ENCODE measurements around the gene MAPK11. TPM values are rescaled to one million over a fixed set of nuclear protein-coding genes. Genes with fewer than 3 reads are reported as not detected.

MAPK11 gene
- total and polyA plus RNA-seq, 4 donors: 8.3 to 15.3 (median 11.9) TPM

DNA sequence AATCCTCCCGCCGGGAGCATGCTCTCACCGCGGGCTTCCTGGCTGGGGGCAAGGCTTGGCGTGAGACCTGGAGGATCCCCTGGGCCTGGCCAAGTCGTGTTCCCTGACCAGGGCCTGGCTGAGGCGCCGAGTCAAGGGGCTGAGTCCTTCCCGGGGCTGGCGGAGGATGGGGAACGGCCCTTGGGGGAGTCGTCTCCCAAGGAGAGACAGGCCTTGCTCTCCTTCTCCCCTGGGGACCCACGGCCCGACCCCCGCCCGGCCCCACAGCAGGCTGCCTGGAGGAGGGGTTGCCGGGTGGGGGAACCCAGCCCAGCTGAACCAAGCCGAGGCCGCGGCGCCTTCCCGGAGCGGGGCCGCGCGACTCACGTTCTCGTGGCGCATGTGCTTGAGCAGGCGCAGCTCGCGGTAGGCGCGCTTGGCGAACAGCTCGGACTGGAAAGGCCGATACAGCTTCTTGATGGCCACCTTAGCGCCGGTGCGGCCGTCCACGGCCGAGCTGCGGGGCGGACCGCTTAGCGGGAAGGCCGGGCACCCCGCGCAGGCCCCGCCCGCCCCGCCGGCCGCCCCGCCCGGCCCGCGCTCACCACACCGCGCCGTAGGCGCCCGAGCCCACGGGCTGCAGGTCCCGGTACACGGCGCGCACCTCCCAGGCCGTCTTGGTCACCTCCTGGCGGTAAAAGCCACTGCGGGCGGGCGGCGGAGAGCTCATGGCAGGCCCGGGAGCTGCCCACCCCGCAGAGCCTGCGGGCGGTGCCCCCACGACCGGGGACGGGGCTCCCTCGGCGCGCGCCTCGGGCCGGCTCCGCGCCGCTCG, 9.2 kb downstream of the MAPK11 start:
- WGBS, 2 donors: 1% methylated on average over 45 to 92 of the region's 92 CpGs
- no peaks in the 10 kb centered on the region for H3K27me3 ChIP-seq (ENCODE audit: control insufficient read depth in 3 of 3, insufficient read depth in 3 of 3, low read length in 2 of 3)
- peak overlapping the region; percentile 72 for H3K4me3 ChIP-seq
- no peaks in the 10 kb centered on the region for H3K9me3 ChIP-seq (ENCODE audit: control insufficient read depth in 4 of 4, insufficient read depth in 3 of 4, low read length in 3 of 4)
- DNase-seq: peak; percentile 50 to 65 (median 59)
- peaks cover 0 to 16% (median 6%) of the 10 kb centered on the region in 5 donors for H3K4me1 ChIP-seq (ENCODE audit: control insufficient read depth in 5 of 5, insufficient read depth in 5 of 5, low read length in 5 of 5)
- TF ChIP-seq, protein P1, sequence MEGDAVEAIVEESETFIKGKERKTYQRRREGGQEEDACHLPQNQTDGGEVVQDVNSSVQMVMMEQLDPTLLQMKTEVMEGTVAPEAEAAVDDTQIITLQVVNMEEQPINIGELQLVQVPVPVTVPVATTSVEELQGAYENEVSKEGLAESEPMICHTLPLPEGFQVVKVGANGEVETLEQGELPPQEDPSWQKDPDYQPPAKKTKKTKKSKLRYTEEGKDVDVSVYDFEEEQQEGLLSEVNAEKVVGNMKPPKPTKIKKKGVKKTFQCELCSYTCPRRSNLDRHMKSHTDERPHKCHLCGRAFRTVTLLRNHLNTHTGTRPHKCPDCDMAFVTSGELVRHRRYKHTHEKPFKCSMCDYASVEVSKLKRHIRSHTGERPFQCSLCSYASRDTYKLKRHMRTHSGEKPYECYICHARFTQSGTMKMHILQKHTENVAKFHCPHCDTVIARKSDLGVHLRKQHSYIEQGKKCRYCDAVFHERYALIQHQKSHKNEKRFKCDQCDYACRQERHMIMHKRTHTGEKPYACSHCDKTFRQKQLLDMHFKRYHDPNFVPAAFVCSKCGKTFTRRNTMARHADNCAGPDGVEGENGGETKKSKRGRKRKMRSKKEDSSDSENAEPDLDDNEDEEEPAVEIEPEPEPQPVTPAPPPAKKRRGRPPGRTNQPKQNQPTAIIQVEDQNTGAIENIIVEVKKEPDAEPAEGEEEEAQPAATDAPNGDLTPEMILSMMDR (IDR thresholded peaks at IDR 0.05; ENCODE audit: control extremely low read depth, extremely low read depth): no peak
- no peak overlapping the region for H3K9ac ChIP-seq (ENCODE audit: insufficient read depth in 1 of 2, low read length in 2 of 2)
- peaks cover 0 to 3% (median 0%) of the 10 kb centered on the region in 4 donors for H3K36me3 ChIP-seq (ENCODE audit: control insufficient read depth in 4 of 4, insufficient read depth in 4 of 4, low read length in 4 of 4)
- H3K27ac ChIP-seq (ENCODE audit: low read depth in 1 of 2, low read length in 1 of 2): peak overlapping the region; percentile 49 to 61
- peak; percentile 14 for ATAC-seq (ENCODE audit: insufficient read depth, low FRiP score)

DNA sequence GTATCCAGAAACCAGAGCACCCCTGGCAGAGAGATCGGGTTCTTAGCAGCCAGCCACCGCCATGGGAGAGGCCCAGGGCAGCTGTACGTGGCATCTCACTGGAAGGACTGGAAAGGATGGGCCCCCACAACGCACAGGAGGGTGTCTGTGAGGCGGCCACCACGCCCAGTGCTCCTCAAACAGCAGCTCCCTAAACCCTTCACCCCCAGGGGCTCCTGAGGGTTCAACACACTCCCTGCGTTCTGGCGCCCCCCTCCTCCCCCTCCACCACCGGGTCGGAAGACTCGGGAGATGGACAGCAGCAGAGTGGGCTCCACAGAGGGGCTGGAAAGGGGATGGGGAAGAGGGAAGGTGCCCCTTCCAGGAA, 9.8 kb downstream of the MAPK11 start:
- TF ChIP-seq, protein P1 (IDR thresholded peaks at IDR 0.05; ENCODE audit: control extremely low read depth, extremely low read depth): no peak
- Histone ChIP-seq H3K9ac (ENCODE audit: insufficient read depth in 1 of 2, low read length in 2 of 2) (no peak overlapping the region), H3K27me3 (ENCODE audit: control insufficient read depth in 3 of 3, insufficient read depth in 3 of 3, low read length in 2 of 3) (no peaks in the 10 kb centered on the region), H3K36me3 (ENCODE audit: control insufficient read depth in 4 of 4, insufficient read depth in 4 of 4, low read length in 4 of 4) (peaks cover 0 to 3% (median 0%) of the 10 kb centered on the region in 4 donors), H3K4me1 (ENCODE audit: control insufficient read depth in 5 of 5, insufficient read depth in 5 of 5, low read length in 5 of 5) (peaks cover 0 to 16% (median 6%) of the 10 kb centered on the region in 5 donors), H3K9me3 (ENCODE audit: control insufficient read depth in 4 of 4, insufficient read depth in 3 of 4, low read length in 3 of 4) (no peaks in the 10 kb centered on the region), H3K4me3 (no peak overlapping the region), H3K27ac (ENCODE audit: low read depth in 1 of 2, low read length in 1 of 2) (no peak overlapping the region)
- no peak for DNase-seq
- no peak for ATAC-seq (ENCODE audit: insufficient read depth, low FRiP score)
- WGBS, 2 donors: 33 to 50% methylated on average over 8 to 11 of the region's 11 CpGs

- no peak overlapping the region for H3K4me3 ChIP-seq
- TF ChIP-seq, protein P1 (IDR thresholded peaks at IDR 0.05; ENCODE audit: control extremely low read depth, extremely low read depth): no peak
- no peaks in the 10 kb centered on the region for H3K27me3 ChIP-seq (ENCODE audit: control insufficient read depth in 3 of 3, insufficient read depth in 3 of 3, low read length in 2 of 3)
- DNase-seq: no peak
- H3K36me3 ChIP-seq (ENCODE audit: control insufficient read depth in 4 of 4, insufficient read depth in 4 of 4, low read length in 4 of 4): peaks cover 0 to 8% (median 3%) of the 10 kb centered on the region in 4 donors
- 93 to 95% methylated on average over 15 of the region's 15 CpGs for WGBS, 2 donors
- no peak for ATAC-seq (ENCODE audit: insufficient read depth, low FRiP score)
- no peak overlapping the region for H3K9ac ChIP-seq (ENCODE audit: insufficient read depth in 1 of 2, low read length in 2 of 2)
- peaks cover 0 to 16% (median 6%) of the 10 kb centered on the region in 5 donors for H3K4me1 ChIP-seq (ENCODE audit: control insufficient read depth in 5 of 5, insufficient read depth in 5 of 5, low read length in 5 of 5)
- no peaks in the 10 kb centered on the region for H3K9me3 ChIP-seq (ENCODE audit: control insufficient read depth in 4 of 4, insufficient read depth in 3 of 4, low read length in 3 of 4)
- H3K27ac ChIP-seq (ENCODE audit: low read depth in 1 of 2, low read length in 1 of 2): no peak overlapping the region
Measured at GRCh38 chr22:50259302-50259701, 10.9 kb downstream of the MAPK11 start.
